ENCODE results near the gene PLEKHH1. TPM values are rescaled to one million over a fixed set of nuclear protein-coding genes. Genes with fewer than 3 reads are reported as not detected.

PLEKHH1 gene
- total RNA-seq, 2 experiments from 2014 or later = 4.8 to 6.7 TPM

GRCh38 chr14:67633451-67634147 lies 100.5 kb downstream of the PLEKHH1 start:
- intact Hi-C loops (cut with micrococcal nuclease) = no loop called here
- no peaks in the 10 kb centered on the region for H3K4me1 Mint-ChIP-seq (ENCODE audit: low read depth)
- DNase-seq (no peak), ATAC-seq (no peak)
- no peaks in the 10 kb centered on the region for H3K27me3 Mint-ChIP-seq
- no peaks in the 10 kb centered on the region for H3K9me3 Mint-ChIP-seq
- no peak overlapping the region for H3K4me3 Mint-ChIP-seq
- H3K27ac Mint-ChIP-seq = no peak overlapping the region
- no peaks in the 10 kb centered on the region for H3K36me3 Mint-ChIP-seq (ENCODE audit: low read depth)
- CTCF ChIA-PET = interaction anchor here (1.4 kb wide), 1 partner anchor 71 kb away, joined by 3 read pairs; no protein-coding TSS in a partner anchor
- POLR2A ChIA-PET = no interaction called here
- TF ChIP-seq, protein P1, sequence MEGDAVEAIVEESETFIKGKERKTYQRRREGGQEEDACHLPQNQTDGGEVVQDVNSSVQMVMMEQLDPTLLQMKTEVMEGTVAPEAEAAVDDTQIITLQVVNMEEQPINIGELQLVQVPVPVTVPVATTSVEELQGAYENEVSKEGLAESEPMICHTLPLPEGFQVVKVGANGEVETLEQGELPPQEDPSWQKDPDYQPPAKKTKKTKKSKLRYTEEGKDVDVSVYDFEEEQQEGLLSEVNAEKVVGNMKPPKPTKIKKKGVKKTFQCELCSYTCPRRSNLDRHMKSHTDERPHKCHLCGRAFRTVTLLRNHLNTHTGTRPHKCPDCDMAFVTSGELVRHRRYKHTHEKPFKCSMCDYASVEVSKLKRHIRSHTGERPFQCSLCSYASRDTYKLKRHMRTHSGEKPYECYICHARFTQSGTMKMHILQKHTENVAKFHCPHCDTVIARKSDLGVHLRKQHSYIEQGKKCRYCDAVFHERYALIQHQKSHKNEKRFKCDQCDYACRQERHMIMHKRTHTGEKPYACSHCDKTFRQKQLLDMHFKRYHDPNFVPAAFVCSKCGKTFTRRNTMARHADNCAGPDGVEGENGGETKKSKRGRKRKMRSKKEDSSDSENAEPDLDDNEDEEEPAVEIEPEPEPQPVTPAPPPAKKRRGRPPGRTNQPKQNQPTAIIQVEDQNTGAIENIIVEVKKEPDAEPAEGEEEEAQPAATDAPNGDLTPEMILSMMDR (IDR thresholded peaks at IDR 0.05) = no peak

GRCh38 chr14:67636361-67636919 lies 103.3 kb downstream of the PLEKHH1 start:
- H3K4me3 Mint-ChIP-seq = no peak overlapping the region
- ChIA-PET CTCF (interaction anchor here (1.1 kb wide), 1 partner anchor 30 kb away, joined by 4 read pairs; no protein-coding TSS in a partner anchor), POLR2A (no interaction called here)
- H3K36me3 Mint-ChIP-seq (ENCODE audit: low read depth) = no peaks in the 10 kb centered on the region
- DNase-seq (peak; percentile 17), ATAC-seq (peak; percentile 84)
- intact Hi-C loops (cut with micrococcal nuclease) = loop anchor here (2.0 kb wide), 1 partner anchor 20 kb away; no protein-coding TSS in a partner anchor
- no peaks in the 10 kb centered on the region for H3K9me3 Mint-ChIP-seq
- H3K27me3 Mint-ChIP-seq = no peaks in the 10 kb centered on the region
- TF ChIP-seq, protein P1 (IDR thresholded peaks at IDR 0.05) = no peak
- no peak overlapping the region for H3K27ac Mint-ChIP-seq
- H3K4me1 Mint-ChIP-seq (ENCODE audit: low read depth) = no peaks in the 10 kb centered on the region

DNA sequence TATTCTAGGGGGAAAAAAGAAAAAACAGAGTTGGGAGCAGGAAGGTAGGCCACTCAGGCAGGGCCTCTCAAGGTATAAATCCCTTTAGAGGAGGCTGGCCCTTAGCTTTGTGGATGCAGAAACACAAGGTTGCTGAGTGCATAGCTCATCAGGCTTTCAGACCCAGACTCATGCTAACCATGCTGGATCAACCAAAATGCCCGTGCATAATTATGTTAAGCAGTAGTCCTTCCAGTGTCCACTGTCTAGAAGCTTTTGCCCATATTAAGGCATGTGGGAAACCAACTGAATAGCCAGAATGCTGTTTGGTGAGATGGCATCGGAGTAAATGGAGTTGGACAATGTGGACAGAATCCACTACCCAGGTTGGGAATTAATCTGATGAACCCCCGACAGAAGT lies 105.6 kb downstream of the PLEKHH1 start:
- H3K4me3 Mint-ChIP-seq = no peak overlapping the region
- TF ChIP-seq, protein P1 (IDR thresholded peaks at IDR 0.05) = no peak
- intact Hi-C loops (cut with micrococcal nuclease) = no loop called here
- no peaks in the 10 kb centered on the region for H3K9me3 Mint-ChIP-seq
- ChIA-PET POLR2A (interaction anchor here (0.5 kb wide), 1 partner anchor 83 kb away, joined by 3 read pairs; no protein-coding TSS in a partner anchor), CTCF (no interaction called here)
- DNase-seq (no peak), ATAC-seq (no peak)
- H3K27ac Mint-ChIP-seq = no peak overlapping the region
- H3K36me3 Mint-ChIP-seq (ENCODE audit: low read depth) = peaks cover 4% of the 10 kb centered on the region
- no peaks in the 10 kb centered on the region for H3K27me3 Mint-ChIP-seq
- H3K4me1 Mint-ChIP-seq (ENCODE audit: low read depth) = peaks cover 11% of the 10 kb centered on the region

Other genes starting within 250 kb of the PLEKHH1 start
- gene ATP6V1D, start 173.5 kb upstream of the PLEKHH1 start, total RNA-seq = 10 to 100 TPM; 18.8 to 20.7 TPM
- 100 to 1,000 TPM; 210 to 219 TPM for gene EIF2S1, start 173.0 kb upstream of the PLEKHH1 start, total RNA-seq
- 1 to 10 TPM in 1 of 2 experiments, not detected in 1; 1.0 TPM for gene PLEK2, start 121.1 kb upstream of the PLEKHH1 start, total RNA-seq
- gene TMEM229B, start 44.6 kb upstream of the PLEKHH1 start, total RNA-seq = 1 to 10 TPM; 1.6 to 2.3 TPM
- 10 to 100 TPM; 20.3 to 21.9 TPM for gene PIGH, start 67.0 kb downstream of the PLEKHH1 start, total RNA-seq
- 1 to 10 TPM; 9.9 TPM for gene ARG2, start 86.6 kb downstream of the PLEKHH1 start, total RNA-seq
- gene VTI1B, start 141.3 kb downstream of the PLEKHH1 start, total RNA-seq = 10 to 100 TPM; 57.3 to 59.7 TPM
- 10 to 100 TPM; 78.9 to 83.2 TPM for gene RDH11, start 162.5 kb downstream of the PLEKHH1 start, total RNA-seq
- not detected for gene RDH12, start 168.6 kb downstream of the PLEKHH1 start, total RNA-seq